Esophagus muscularis mucosa (tissue), 3 donors: ENCODE measurements around the gene FADS3.

Experiments
- POLR2A ChIP-seq: fragments of 450-650 bp; IDR thresholded peaks from one replicate; pipeline ENCODE4 v1.6.1; 2017; ENCODE audit warnings: antibody characterized with exemption, moderate library complexity, mild to moderate bottlenecking, low read depth
- POLR2AphosphoS5 ChIP-seq, 2 donors: sonication (generic); formaldehyde crosslinking; IDR thresholded peaks; one replicate each; pipeline ENCODE4 v1.6.1; 2017; ENCODE audit warnings: antibody characterized with exemption in 2 of 2
- TF ChIP-seq, protein P1 (sequence below), 3 experiments: fragments of 200-600 bp in 2 of 3; fragments of 450-650 bp in 1 of 3; sonication (generic) in 2 of 3; IDR thresholded peaks; one replicate each; pipeline ENCODE4 v1.5.1; 2017 to 2019; ENCODE audit warnings: antibody characterized with exemption in 3 of 3, mild to moderate bottlenecking in 2 of 3, moderate library complexity in 1 of 3

DNA sequence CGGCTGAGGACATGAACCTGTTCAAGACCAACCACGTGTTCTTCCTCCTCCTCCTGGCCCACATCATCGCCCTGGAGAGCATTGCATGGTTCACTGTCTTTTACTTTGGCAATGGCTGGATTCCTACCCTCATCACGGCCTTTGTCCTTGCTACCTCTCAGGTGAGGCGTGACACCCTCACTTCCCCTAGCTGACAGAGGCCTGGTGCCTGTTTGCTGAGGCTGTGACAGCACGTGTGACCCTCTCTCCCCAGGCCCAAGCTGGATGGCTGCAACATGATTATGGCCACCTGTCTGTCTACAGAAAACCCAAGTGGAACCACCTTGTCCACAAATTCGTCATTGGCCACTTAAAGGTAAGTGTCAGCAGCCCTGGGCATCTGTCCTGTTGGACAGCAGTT is 51.0 kb downstream of the FADS3 start:
- TF ChIP-seq POLR2A (no peak), POLR2AphosphoS5 (IDR thresholded peaks at IDR 0.05) (no peak)
- TF ChIP-seq, protein P1, sequence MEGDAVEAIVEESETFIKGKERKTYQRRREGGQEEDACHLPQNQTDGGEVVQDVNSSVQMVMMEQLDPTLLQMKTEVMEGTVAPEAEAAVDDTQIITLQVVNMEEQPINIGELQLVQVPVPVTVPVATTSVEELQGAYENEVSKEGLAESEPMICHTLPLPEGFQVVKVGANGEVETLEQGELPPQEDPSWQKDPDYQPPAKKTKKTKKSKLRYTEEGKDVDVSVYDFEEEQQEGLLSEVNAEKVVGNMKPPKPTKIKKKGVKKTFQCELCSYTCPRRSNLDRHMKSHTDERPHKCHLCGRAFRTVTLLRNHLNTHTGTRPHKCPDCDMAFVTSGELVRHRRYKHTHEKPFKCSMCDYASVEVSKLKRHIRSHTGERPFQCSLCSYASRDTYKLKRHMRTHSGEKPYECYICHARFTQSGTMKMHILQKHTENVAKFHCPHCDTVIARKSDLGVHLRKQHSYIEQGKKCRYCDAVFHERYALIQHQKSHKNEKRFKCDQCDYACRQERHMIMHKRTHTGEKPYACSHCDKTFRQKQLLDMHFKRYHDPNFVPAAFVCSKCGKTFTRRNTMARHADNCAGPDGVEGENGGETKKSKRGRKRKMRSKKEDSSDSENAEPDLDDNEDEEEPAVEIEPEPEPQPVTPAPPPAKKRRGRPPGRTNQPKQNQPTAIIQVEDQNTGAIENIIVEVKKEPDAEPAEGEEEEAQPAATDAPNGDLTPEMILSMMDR (IDR thresholded peaks at IDR 0.05) = no peak
